ENCODE results near the gene TEKTIP1.

GRCh38 chr19:3547767-3548282 lies 8.9 kb downstream of the TEKTIP1 start:
- TF ChIP-seq CTCF (IDR thresholded peaks at IDR 0.05) (peak; percentile 48; the same call in 1 of the 2 replicates), REST (IDR thresholded peaks at IDR 0.05; ENCODE audit: insufficient read depth in 1 of 2, low read depth in 2 of 2, low read length in 1 of 2) (no peak), SIN3A (IDR thresholded peaks at IDR 0.05; ENCODE audit: borderline replicate concordance, insufficient read depth, low read depth, low read length) (no peak), TCF7L2 (IDR thresholded peaks at IDR 0.05; ENCODE audit: low read depth, low read length) (no peak)
